Neuronal stem cell (in vitro differentiated cells): ENCODE results near the gene FETUB.

Source experiments
- DNase-seq: peaks from one replicate; pipeline ENCODE4 v3.0.0-alpha.2; 2013; ENCODE audit warnings: low spot score
- H2AFZ ChIP-seq: one replicate; pipeline ENCODE4 v1.6.1; 2013; ENCODE audit warnings: mild to moderate bottlenecking, low read length, inconsistent platforms
- H2AK5ac ChIP-seq: 2 replicates; pipeline ENCODE4 v1.6.1; 2013; ENCODE audit warnings: low read depth, mild to moderate bottlenecking, inconsistent platforms, low read length, moderate library complexity, mixed read lengths
- H2BK120ac ChIP-seq: 2 replicates; pipeline ENCODE4 v1.6.1; 2013; ENCODE audit warnings: low read depth, mild to moderate bottlenecking, inconsistent platforms, low read length, moderate library complexity, mixed read lengths
- H2BK12ac ChIP-seq: one replicate; pipeline ENCODE4 v1.6.1; 2013; ENCODE audit warnings: low read length, inconsistent platforms
- H2BK15ac ChIP-seq: 2 replicates; pipeline ENCODE4 v1.6.1; 2013; ENCODE audit warnings: mild to moderate bottlenecking, low read length, inconsistent platforms, mixed read lengths
- H2BK5ac ChIP-seq: one replicate; pipeline ENCODE4 v1.6.1; 2013; ENCODE audit warnings: inconsistent platforms, mild to moderate bottlenecking, low read length, moderate library complexity
- H3K14ac ChIP-seq: one replicate; pipeline ENCODE4 v1.6.1; 2013; ENCODE audit warnings: low read length, inconsistent platforms
- H3K18ac ChIP-seq: 2 replicates; pipeline ENCODE4 v1.6.1; 2013; ENCODE audit warnings: low read length, inconsistent platforms
- H3K23ac ChIP-seq: 2 replicates; pipeline ENCODE4 v1.6.1; 2013; ENCODE audit warnings: low read depth, mild to moderate bottlenecking, mixed read lengths, low read length, inconsistent platforms; ENCODE audit not compliant: poor library complexity
- H3K27ac ChIP-seq: replicated peaks from 3 replicates; pipeline ENCODE4 v1.5.1; 2013; ENCODE audit warnings: low read length, inconsistent platforms
- H3K27me3 ChIP-seq, 3 experiments: 2 replicates each; pipeline ENCODE4 v1.6.1; 2013; ENCODE audit warnings: low read length in 3 of 3, mild to moderate bottlenecking in 2 of 3, inconsistent platforms in 1 of 3, low read depth in 1 of 3, mixed read lengths in 1 of 3, moderate library complexity in 1 of 3; ENCODE audit not compliant: control insufficient read depth in 3 of 3, insufficient read depth in 3 of 3
- H3K36me3 ChIP-seq, 2 donors: replicated peaks in 1 of 2; 2 replicates each; pipeline ENCODE4 v1.6.1; 2013; ENCODE audit warnings: low read length in 2 of 2; ENCODE audit not compliant: control insufficient read depth in 2 of 2, insufficient read depth in 2 of 2
- H3K4ac ChIP-seq: 2 replicates; pipeline ENCODE4 v1.6.1; 2013; ENCODE audit warnings: inconsistent platforms, mild to moderate bottlenecking, low read length, moderate library complexity
- H3K4me1 ChIP-seq, 2 donors: 1 replicate in 1 of 2; 2 replicates in 1 of 2; pipeline ENCODE4 v1.6.1; 2013; ENCODE audit warnings: low read length in 2 of 2, low read depth in 1 of 2; ENCODE audit not compliant: control insufficient read depth in 2 of 2, insufficient read depth in 1 of 2
- H3K4me2 ChIP-seq: one replicate; pipeline ENCODE4 v1.6.1; 2013; ENCODE audit warnings: mild to moderate bottlenecking, low read length, inconsistent platforms; ENCODE audit not compliant: insufficient read depth, poor library complexity, severe bottlenecking
- H3K4me3 ChIP-seq, 2 donors: 2 replicates each; pipeline ENCODE4 v1.5.1; 2013; ENCODE audit warnings: low read length in 2 of 2, mild to moderate bottlenecking in 2 of 2, inconsistent platforms in 1 of 2, moderate library complexity in 1 of 2
- H3K79me1 ChIP-seq: one replicate; pipeline ENCODE4 v1.6.1; 2013; ENCODE audit warnings: low read depth, mild to moderate bottlenecking, inconsistent platforms, low read length, moderate library complexity
- H3K9ac ChIP-seq: one replicate; pipeline ENCODE4 v1.6.1; 2013; ENCODE audit warnings: mild to moderate bottlenecking, low read depth, low read length, inconsistent platforms; ENCODE audit not compliant: poor library complexity
- H3K9me3 ChIP-seq, 2 donors: replicated peaks in 1 of 2; 2 replicates each; pipeline versions ENCODE3 to v1.6.1; 2013; ENCODE audit warnings: low read length in 2 of 2, mild to moderate bottlenecking in 2 of 2, inconsistent platforms in 1 of 2, low read depth in 1 of 2, mixed read lengths in 1 of 2, moderate library complexity in 1 of 2; ENCODE audit not compliant: control insufficient read depth in 2 of 2, insufficient read depth in 1 of 2
- H4K8ac ChIP-seq: one replicate; pipeline ENCODE4 v1.6.1; 2013; ENCODE audit warnings: low read depth, mild to moderate bottlenecking, inconsistent platforms, low read length, moderate library complexity
- H4K91ac ChIP-seq: one replicate; pipeline ENCODE4 v1.6.1; 2013; ENCODE audit warnings: low read length, low read depth, mild to moderate bottlenecking, inconsistent platforms; ENCODE audit not compliant: poor library complexity
- WGBS, 2 donors: extraction: QIAGEN DNeasy Blood & Tissue Kit; methylation state at CpG; one replicate each; pipeline ENCODE4 v1.1.7; 2013; ENCODE audit warnings: missing lambda C conversion rate in 2 of 2, mixed read lengths in 1 of 2; ENCODE audit not compliant: insufficient read length in 2 of 2, insufficient replicate concordance in 1 of 2; ENCODE audit errors: extremely low coverage in 2 of 2; 5-methylcytosine and 5-hydroxymethylcytosine counted together

The FETUB gene

DNA sequence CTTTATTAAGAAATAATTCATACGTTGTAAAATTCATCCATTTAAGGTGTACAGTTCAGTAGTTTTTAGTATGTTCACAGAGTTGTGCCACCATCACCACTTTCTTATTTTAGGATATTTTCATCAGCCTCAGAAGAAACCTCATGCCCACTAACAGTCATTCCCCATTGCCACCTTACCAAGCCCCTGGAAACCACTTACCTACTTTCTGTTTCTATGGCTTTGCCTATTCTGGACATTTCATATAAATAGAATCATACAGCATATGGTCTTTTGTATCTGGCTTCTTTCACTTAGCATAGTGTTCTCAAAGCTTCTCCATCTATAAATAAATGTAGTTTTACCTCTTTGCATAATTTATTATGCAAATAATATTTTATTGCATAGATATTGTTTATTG, 6.6 kb downstream of the FETUB start:
- peaks cover 0 to 1% of the 10 kb centered on the region in 2 donors for H3K9me3 ChIP-seq
- no CpG with 5 or more reads among the region's 1 CpG for WGBS, 2 donors
- peaks cover 0 to 13% (median 2%) of the 10 kb centered on the region in 3 experiments for H3K27me3 ChIP-seq
- H3K18ac ChIP-seq = no peak overlapping the region
- no peak overlapping the region for H3K27ac ChIP-seq
- no peak overlapping the region for H3K4me3 ChIP-seq
- H3K4ac ChIP-seq = no peak overlapping the region
- no peak overlapping the region for H4K8ac ChIP-seq
- H4K91ac ChIP-seq = no peak overlapping the region
- no peak overlapping the region for H2AK5ac ChIP-seq
- H2BK15ac ChIP-seq = no peak overlapping the region
- DNase-seq = no peak
- no peak overlapping the region for H3K14ac ChIP-seq
- H3K4me2 ChIP-seq = no peak overlapping the region
- H2BK12ac ChIP-seq = no peak overlapping the region
- H2BK5ac ChIP-seq = no peak overlapping the region
- H3K9ac ChIP-seq = no peak overlapping the region
- H3K79me1 ChIP-seq = no peaks in the 10 kb centered on the region
- H3K23ac ChIP-seq = no peak overlapping the region
- peaks cover 0 to 2% of the 10 kb centered on the region in 2 donors for H3K4me1 ChIP-seq
- no peaks in the 10 kb centered on the region for H3K36me3 ChIP-seq
- no peak overlapping the region for H2AFZ ChIP-seq
- H2BK120ac ChIP-seq = no peak overlapping the region

DNA sequence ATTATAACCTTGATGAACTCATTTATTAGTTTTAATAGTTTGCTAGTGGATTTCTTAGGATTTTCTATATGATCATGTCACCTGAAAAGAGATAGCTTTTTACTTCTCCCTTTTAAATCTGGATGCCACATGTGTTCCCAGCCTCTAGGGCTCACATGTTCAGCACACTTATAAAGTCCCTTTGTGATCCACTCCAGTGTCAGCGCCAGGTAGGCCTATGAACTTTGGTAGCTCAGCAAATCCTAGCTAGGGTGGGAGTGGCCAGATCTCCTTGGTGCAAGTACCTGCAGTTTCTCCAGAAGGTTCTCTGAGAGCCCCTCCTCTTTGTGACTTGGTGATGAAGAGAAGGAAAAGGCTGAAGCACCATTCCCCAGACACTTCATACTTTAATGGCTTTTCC, 8.7 kb downstream of the FETUB start:
- H2BK5ac ChIP-seq = no peak overlapping the region
- H3K4me1 ChIP-seq = peaks cover 0 to 4% of the 10 kb centered on the region in 2 donors
- no peak overlapping the region for H4K91ac ChIP-seq
- no peak overlapping the region for H4K8ac ChIP-seq
- no peak overlapping the region for H2AFZ ChIP-seq
- no peak overlapping the region for H3K23ac ChIP-seq
- H3K27me3 ChIP-seq = peaks cover 0 to 3% (median 0%) of the 10 kb centered on the region in 3 experiments
- DNase-seq = no peak
- H2BK15ac ChIP-seq = no peak overlapping the region
- H2BK120ac ChIP-seq = no peak overlapping the region
- no peak overlapping the region for H3K18ac ChIP-seq
- H3K4me3 ChIP-seq = no peak overlapping the region
- no peak overlapping the region for H3K27ac ChIP-seq
- WGBS, 2 donors = no CpG with 5 or more reads among the region's 1 CpG
- H3K14ac ChIP-seq = no peak overlapping the region
- H3K4me2 ChIP-seq = no peak overlapping the region
- H3K9me3 ChIP-seq = peaks cover 0 to 1% of the 10 kb centered on the region in 2 donors
- H3K79me1 ChIP-seq = no peaks in the 10 kb centered on the region
- no peak overlapping the region for H2AK5ac ChIP-seq
- no peak overlapping the region for H2BK12ac ChIP-seq
- H3K4ac ChIP-seq = no peak overlapping the region
- H3K9ac ChIP-seq = no peak overlapping the region
- no peaks in the 10 kb centered on the region for H3K36me3 ChIP-seq

DNA sequence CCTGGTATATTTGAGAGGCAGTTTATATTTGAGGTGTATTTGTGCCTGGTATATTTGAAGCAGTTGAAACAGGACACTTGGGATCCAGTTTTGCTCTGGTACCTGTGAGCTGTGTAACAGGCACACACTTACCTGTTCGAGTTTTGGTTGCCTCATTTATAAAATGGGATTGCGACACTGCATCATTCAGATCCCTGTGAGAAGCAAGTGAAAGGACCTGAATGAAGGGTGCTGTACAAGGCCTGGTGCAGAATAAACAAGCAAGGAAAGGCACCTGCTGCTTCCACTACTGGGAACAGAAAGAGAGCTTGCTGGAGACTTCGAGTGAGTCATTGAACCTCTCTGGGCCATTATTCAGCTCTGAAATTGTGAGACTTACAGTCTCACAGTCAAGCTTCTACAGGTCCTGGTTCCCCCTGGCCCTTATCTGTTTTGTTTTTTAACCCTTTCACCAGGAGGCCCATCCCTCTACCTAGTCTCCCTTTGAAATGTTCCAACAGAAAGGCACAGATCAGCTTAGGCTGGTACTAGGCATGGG, 11.5 kb downstream of the FETUB start:
- H2AK5ac ChIP-seq = no peak overlapping the region
- no peak overlapping the region for H3K9ac ChIP-seq
- no peak overlapping the region for H3K23ac ChIP-seq
- no peak for DNase-seq
- no peaks in the 10 kb centered on the region for H3K79me1 ChIP-seq
- H3K36me3 ChIP-seq = no peaks in the 10 kb centered on the region
- H3K27ac ChIP-seq = no peak overlapping the region
- peaks cover 0 to 4% of the 10 kb centered on the region in 2 donors for H3K4me1 ChIP-seq
- H3K4ac ChIP-seq = no peak overlapping the region
- no peak overlapping the region for H2AFZ ChIP-seq
- WGBS, 2 donors = no CpG with 5 or more reads among the region's 3 CpGs
- H2BK15ac ChIP-seq = no peak overlapping the region
- H3K14ac ChIP-seq = no peak overlapping the region
- H2BK5ac ChIP-seq = no peak overlapping the region
- no peak overlapping the region for H4K91ac ChIP-seq
- no peak overlapping the region for H2BK12ac ChIP-seq
- H3K18ac ChIP-seq = no peak overlapping the region
- H3K27me3 ChIP-seq = no peaks in the 10 kb centered on the region
- H3K9me3 ChIP-seq = peaks cover 0 to 1% of the 10 kb centered on the region in 2 donors
- H3K4me3 ChIP-seq = no peak overlapping the region
- no peak overlapping the region for H2BK120ac ChIP-seq
- H3K4me2 ChIP-seq = no peak overlapping the region
- no peak overlapping the region for H4K8ac ChIP-seq

DNA sequence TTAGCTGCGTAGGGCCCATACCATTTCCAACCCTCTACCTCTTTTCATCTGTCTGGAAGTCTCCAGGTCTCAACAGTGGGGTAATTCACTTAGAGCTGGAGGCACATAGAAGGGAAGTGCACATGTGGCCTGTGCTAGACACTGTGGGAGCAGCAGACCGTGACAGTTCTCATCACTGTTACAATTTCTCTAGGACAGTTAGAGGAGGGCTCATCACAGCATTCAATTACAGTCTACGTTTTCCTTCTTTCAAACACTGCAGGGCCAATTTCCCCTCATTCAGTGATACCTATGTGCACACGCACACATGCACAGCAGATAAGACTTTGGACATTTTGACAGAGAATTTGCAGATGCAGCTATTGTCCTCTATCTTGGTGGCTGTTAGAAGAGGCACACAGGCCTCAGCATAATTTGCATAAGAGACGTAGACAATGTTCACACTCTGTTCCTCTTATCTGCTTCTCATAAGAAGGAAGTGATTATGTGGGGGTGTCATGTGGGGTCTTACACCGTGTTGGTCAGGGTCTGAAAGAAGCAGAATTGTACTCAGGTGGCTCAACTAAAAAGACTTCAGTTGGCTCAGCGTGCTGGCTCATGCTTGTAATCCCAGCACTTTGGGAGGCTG, 13.0 kb downstream of the FETUB start:
- no peak overlapping the region for H3K27ac ChIP-seq
- no peak overlapping the region for H2AFZ ChIP-seq
- no peak overlapping the region for H2BK120ac ChIP-seq
- no peak overlapping the region for H3K18ac ChIP-seq
- peaks cover 0 to 1% of the 10 kb centered on the region in 2 donors for H3K9me3 ChIP-seq
- H3K23ac ChIP-seq = no peak overlapping the region
- peaks cover 0 to 4% of the 10 kb centered on the region in 2 donors for H3K4me1 ChIP-seq
- no peak overlapping the region for H3K9ac ChIP-seq
- H3K4me3 ChIP-seq = no peak overlapping the region
- H4K8ac ChIP-seq = no peak overlapping the region
- H3K4me2 ChIP-seq = no peak overlapping the region
- H3K14ac ChIP-seq = no peak overlapping the region
- no peaks in the 10 kb centered on the region for H3K36me3 ChIP-seq
- H3K79me1 ChIP-seq = no peaks in the 10 kb centered on the region
- H3K4ac ChIP-seq = no peak overlapping the region
- H2BK5ac ChIP-seq = no peak overlapping the region
- H2BK12ac ChIP-seq = no peak overlapping the region
- no peak overlapping the region for H2AK5ac ChIP-seq
- DNase-seq = no peak
- no peak overlapping the region for H2BK15ac ChIP-seq
- WGBS, 2 donors = no CpG with 5 or more reads among the region's 7 CpGs
- no peak overlapping the region for H4K91ac ChIP-seq
- H3K27me3 ChIP-seq = no peaks in the 10 kb centered on the region
